Spleen (tissue), 11 donors: ENCODE measurements around the gene PXDN. TPM values are rescaled to one million over a fixed set of nuclear protein-coding genes. Genes with fewer than 3 reads are reported as not detected.

ENCODE experiments used
- DNase-seq: peaks from one replicate; pipeline ENCODE4 v3.0.0-alpha.2; 2020
- H3K27ac ChIP-seq, 8 donors: fragments of 200-600 bp; sonication (generic) in 7 of 8; 1 replicate in 4 of 8; 2 replicates in 4 of 8; pipeline versions ENCODE4 v1.5.0 to v1.8.0; 2016 to 2021; ENCODE audit warnings: inconsistent platforms in 4 of 8, mild to moderate bottlenecking in 4 of 8, moderate library complexity in 1 of 8
- H3K27me3 ChIP-seq, 7 donors: fragments of 200-600 bp; sonication (generic) in 6 of 7; replicated peaks in 1 of 7; 1 replicate in 4 of 7; 2 replicates in 3 of 7; pipeline versions ENCODE4 v1.5.0 to v1.8.0; 2016 to 2021; ENCODE audit warnings: inconsistent platforms in 3 of 7, mild to moderate bottlenecking in 1 of 7
- H3K36me3 ChIP-seq, 6 donors: fragments of 200-600 bp; sonication (generic) in 5 of 6; 1 replicate in 4 of 6; 2 replicates in 2 of 6; pipeline versions ENCODE4 v1.5.0 to v1.8.0; 2016 to 2021; ENCODE audit warnings: inconsistent platforms in 2 of 6
- H3K4me1 ChIP-seq, 6 donors: fragments of 200-600 bp; sonication (generic) in 5 of 6; 1 replicate in 3 of 6; 2 replicates in 3 of 6; pipeline versions ENCODE4 v1.5.0 to v1.8.0; 2016 to 2021; ENCODE audit warnings: inconsistent platforms in 3 of 6
- H3K4me3 ChIP-seq, 8 donors: fragments of 200-600 bp; sonication (generic) in 7 of 8; 1 replicate in 4 of 8; 2 replicates in 4 of 8; pipeline versions ENCODE4 v1.5.0 to v1.8.0; 2016 to 2021; ENCODE audit warnings: inconsistent platforms in 4 of 8, mild to moderate bottlenecking in 4 of 8, moderate library complexity in 2 of 8
- H3K9me3 ChIP-seq, 8 donors: fragments of 200-600 bp; sonication (generic) in 7 of 8; 1 replicate in 4 of 8; 2 replicates in 4 of 8; pipeline versions ENCODE4 v1.5.0 to v1.8.0; 2016 to 2021; ENCODE audit warnings: inconsistent platforms in 4 of 8
- POLR2A ChIP-seq, 3 donors: fragments of 450-650 bp; IDR thresholded peaks; one replicate each; pipeline ENCODE4 v1.5.1; 2017; ENCODE audit warnings: antibody characterized with exemption in 3 of 3, mild to moderate bottlenecking in 1 of 3
- POLR2AphosphoS5 ChIP-seq, 3 donors: sonication (generic); formaldehyde crosslinking; IDR thresholded peaks; one replicate each; pipeline ENCODE4 v1.5.1; 2017; ENCODE audit warnings: antibody characterized with exemption in 3 of 3
- WGBS, 5 donors: extraction: QIAGEN DNeasy Blood & Tissue Kit in 3 of 5; methylation state at CpG; one replicate each; pipeline versions ENCODE4 v1.1.5 to v1.1.7; 2013 to 2018; 5-methylcytosine and 5-hydroxymethylcytosine counted together
- intact Hi-C: fragments of 100-400 bp; cut with DNase I; formaldehyde crosslinking; loops from one replicate; pipeline ENCODE4 v1.15.0; 2023; ENCODE audit warnings: low total_unique reads
- polyA plus RNA-seq, 3 donors: library from polyadenylated mRNA; stranded (reverse); fragments of 200-250 nt; gene quantifications; one replicate each; pipeline ENCODE4 v1.2.1, GENCODE V29; 2013
- total RNA-seq, 7 donors: library from RNA; depleted of rRNA in 3 of 7; stranded (reverse); fragments of >200 nt in 3 of 7; fragmentation: NEBNext Ultra II Directional in 4 of 7; extraction: Animal tissue kit (Norgen Biotek cat#: 25700) in 4 of 7; gene quantifications; one replicate each; pipeline versions ENCODE4 v1.1.0 to v1.2.1, GENCODE V29; 2016 to 2021
- TF ChIP-seq, protein P1 (sequence below), 11 experiments: fragments of 200-600 bp in 7 of 11; fragments of 450-650 bp in 4 of 11; sonication (generic) in 4 of 11; IDR thresholded peaks in 8 of 11; conservative IDR thresholded peaks in 3 of 11; 1 replicate in 7 of 11; 2 replicates in 4 of 11; pipeline versions ENCODE4 v1.4.0 to v1.8.0; 2016 to 2021; ENCODE audit warnings: antibody characterized with exemption in 11 of 11, inconsistent platforms in 4 of 11, mild to moderate bottlenecking in 1 of 11
- donor health status: healthy with polysubstance abuse.
- donor health status: DM: no; HTN: no; CAD: no; lungs with moderate emphysema.
- donor health status: DM: no; HTN: no; CAD: no.
- donor health status: Bipolar disorder and iron deficiency.
- donor health status: healthy.
- donor health status: DM: no; HTN: no; CAD: no.
- donor health status: DM: yes; HTN: yes; CAD: no.

The PXDN gene
- total and polyA plus RNA-seq, 10 donors, result 1.9 to 49.3 (median 30.8) TPM

- 71 to 92% (median 87%) methylated on average over 19 of the region's 19 CpGs for WGBS, 5 donors
- Histone ChIP-seq H3K4me3 (no peak overlapping the region), H3K4me1 (no peaks in the 10 kb centered on the region), H3K36me3 (no peaks in the 10 kb centered on the region), H3K27me3 (peaks cover 0 to 13% (median 0%) of the 10 kb centered on the region in 7 donors), H3K27ac (no peak overlapping the region), H3K9me3 (no peaks in the 10 kb centered on the region)
- DNase-seq, result no peak
- TF ChIP-seq, protein P1, sequence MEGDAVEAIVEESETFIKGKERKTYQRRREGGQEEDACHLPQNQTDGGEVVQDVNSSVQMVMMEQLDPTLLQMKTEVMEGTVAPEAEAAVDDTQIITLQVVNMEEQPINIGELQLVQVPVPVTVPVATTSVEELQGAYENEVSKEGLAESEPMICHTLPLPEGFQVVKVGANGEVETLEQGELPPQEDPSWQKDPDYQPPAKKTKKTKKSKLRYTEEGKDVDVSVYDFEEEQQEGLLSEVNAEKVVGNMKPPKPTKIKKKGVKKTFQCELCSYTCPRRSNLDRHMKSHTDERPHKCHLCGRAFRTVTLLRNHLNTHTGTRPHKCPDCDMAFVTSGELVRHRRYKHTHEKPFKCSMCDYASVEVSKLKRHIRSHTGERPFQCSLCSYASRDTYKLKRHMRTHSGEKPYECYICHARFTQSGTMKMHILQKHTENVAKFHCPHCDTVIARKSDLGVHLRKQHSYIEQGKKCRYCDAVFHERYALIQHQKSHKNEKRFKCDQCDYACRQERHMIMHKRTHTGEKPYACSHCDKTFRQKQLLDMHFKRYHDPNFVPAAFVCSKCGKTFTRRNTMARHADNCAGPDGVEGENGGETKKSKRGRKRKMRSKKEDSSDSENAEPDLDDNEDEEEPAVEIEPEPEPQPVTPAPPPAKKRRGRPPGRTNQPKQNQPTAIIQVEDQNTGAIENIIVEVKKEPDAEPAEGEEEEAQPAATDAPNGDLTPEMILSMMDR (IDR thresholded peaks at IDR 0.05 in 8 of 11, conservative IDR thresholded peaks at IDR 0.05 in 3 of 11), result no peak
- TF ChIP-seq POLR2AphosphoS5 (IDR thresholded peaks at IDR 0.05) (no peak), POLR2A (IDR thresholded peaks at IDR 0.05) (no peak)
- intact Hi-C loops, result no loop called here
Observed at GRCh38 chr2:1784986-1785617, 40.8 kb upstream of the PXDN start.

- no peak overlapping the region for H3K4me3 ChIP-seq
- no peaks in the 10 kb centered on the region for H3K9me3 ChIP-seq
- H3K27me3 ChIP-seq, result peaks cover 0 to 13% (median 0%) of the 10 kb centered on the region in 7 donors
- H3K4me1 ChIP-seq, result no peaks in the 10 kb centered on the region
- no peak overlapping the region for H3K27ac ChIP-seq
- no peaks in the 10 kb centered on the region for H3K36me3 ChIP-seq
- no peak for DNase-seq
- no peak for TF ChIP-seq POLR2AphosphoS5 (IDR thresholded peaks at IDR 0.05)
- no peak for TF ChIP-seq POLR2A (IDR thresholded peaks at IDR 0.05)
- TF ChIP-seq, protein P1 (IDR thresholded peaks at IDR 0.05 in 8 of 11, conservative IDR thresholded peaks at IDR 0.05 in 3 of 11), result no peak
- WGBS, 5 donors, result 58 to 71% (median 65%) methylated on average over 20 to 21 of the region's 21 CpGs
- intact Hi-C loops, result no loop called here
Observed at GRCh38 chr2:1784087-1784486, 39.8 kb upstream of the PXDN start.

GRCh38 chr2:1782514-1782913 lies 38.2 kb upstream of the PXDN start:
- Histone ChIP-seq H3K27ac (no peak overlapping the region), H3K4me1 (no peaks in the 10 kb centered on the region), H3K4me3 (no peak overlapping the region), H3K27me3 (peaks cover 0 to 13% (median 0%) of the 10 kb centered on the region in 7 donors), H3K36me3 (no peaks in the 10 kb centered on the region), H3K9me3 (no peaks in the 10 kb centered on the region)
- intact Hi-C loops, result no loop called here
- WGBS, 5 donors, result 84 to 92% (median 88%) methylated on average over 11 of the region's 11 CpGs
- peak; percentile 64 for DNase-seq
- TF ChIP-seq, protein P1 (IDR thresholded peaks at IDR 0.05 in 8 of 11, conservative IDR thresholded peaks at IDR 0.05 in 3 of 11), result no peak
- TF ChIP-seq POLR2A (IDR thresholded peaks at IDR 0.05) (no peak), POLR2AphosphoS5 (IDR thresholded peaks at IDR 0.05) (no peak)

GRCh38 chr2:1781291-1782080 lies 37.2 kb upstream of the PXDN start:
- intact Hi-C loops, result no loop called here
- Histone ChIP-seq H3K4me3 (no peak overlapping the region), H3K4me1 (no peaks in the 10 kb centered on the region), H3K27me3 (peaks cover 0 to 13% (median 0%) of the 10 kb centered on the region in 7 donors), H3K27ac (peak overlapping the region in 1 of 8 donors; percentile 40), H3K9me3 (no peaks in the 10 kb centered on the region), H3K36me3 (no peaks in the 10 kb centered on the region)
- 75 to 79% (median 78%) methylated on average over 15 to 16 of the region's 16 CpGs for WGBS, 5 donors
- peak; percentile 61 for DNase-seq
- TF ChIP-seq POLR2A (IDR thresholded peaks at IDR 0.05) (no peak), POLR2AphosphoS5 (IDR thresholded peaks at IDR 0.05) (peak in 1 of 3 donors; percentile 37)
